ENCODE results near the gene EIF4A3. TPM values are rescaled to one million over a fixed set of nuclear protein-coding genes. Genes with fewer than 3 reads are reported as not detected.

EIF4A3 gene
- total RNA-seq, 1 experiment from 2014 or later = 155 TPM

GRCh38 chr17:80109066-80109660, 37.8 kb downstream of the EIF4A3 start:
- ChIA-PET POLR2A (ENCODE audit: low non-redundant PET) (no interaction called here), CTCF (no interaction called here)
- H3K27ac ChIP-seq (ENCODE audit: low read depth, low read length, poor library complexity, severe bottlenecking) = no peak overlapping the region
- no peak for TF ChIP-seq EZH2 (IDR thresholded peaks at IDR 0.05; ENCODE audit: borderline replicate concordance, low read depth, low read length, poor library complexity, severe bottlenecking)
- TF ChIP-seq CTCF (conservative IDR thresholded peaks at IDR 0.05; ENCODE audit: low read depth, low read length) = no peak
- intact Hi-C loops (cut with micrococcal nuclease; ENCODE audit: unreplicated experiment) = no loop called here
- H3K4me3 ChIP-seq (ENCODE audit: low read depth, low read length, poor library complexity, severe bottlenecking) = no peak overlapping the region
- H3K9me3 ChIP-seq (ENCODE audit: low read depth, low read length, poor library complexity, severe bottlenecking) = no peaks in the 10 kb centered on the region
- BruUV-seq (replicated peaks) = no TSS peak
- no peaks in the 10 kb centered on the region for H3K27me3 ChIP-seq (replicated peaks; ENCODE audit: insufficient read depth, low read depth, low read length, poor library complexity)
- DNase-seq (ENCODE audit: low spot score) = no peak
- peaks cover 10% of the 10 kb centered on the region for H3K4me1 ChIP-seq (ENCODE audit: insufficient read depth, low read length, poor library complexity, severe bottlenecking)
- no peaks in the 10 kb centered on the region for H3K36me3 ChIP-seq (ENCODE audit: insufficient read depth, low read length, poor library complexity, severe bottlenecking)

- intact Hi-C loops (cut with micrococcal nuclease; ENCODE audit: unreplicated experiment) = no loop called here
- CTCF ChIA-PET = no interaction called here
- Histone ChIP-seq H3K4me1 (ENCODE audit: insufficient read depth, low read length, poor library complexity, severe bottlenecking) (peaks cover 10% of the 10 kb centered on the region), H3K27ac (ENCODE audit: low read depth, low read length, poor library complexity, severe bottlenecking) (no peak overlapping the region), H3K27me3 (replicated peaks; ENCODE audit: insufficient read depth, low read depth, low read length, poor library complexity) (no peaks in the 10 kb centered on the region), H3K9me3 (ENCODE audit: low read depth, low read length, poor library complexity, severe bottlenecking) (no peaks in the 10 kb centered on the region), H3K36me3 (ENCODE audit: insufficient read depth, low read length, poor library complexity, severe bottlenecking) (no peaks in the 10 kb centered on the region), H3K4me3 (ENCODE audit: low read depth, low read length, poor library complexity, severe bottlenecking) (no peak overlapping the region)
- TF ChIP-seq EZH2 (IDR thresholded peaks at IDR 0.05; ENCODE audit: borderline replicate concordance, low read depth, low read length, poor library complexity, severe bottlenecking) (no peak), CTCF (conservative IDR thresholded peaks at IDR 0.05; ENCODE audit: low read depth, low read length) (no peak)
- BruUV-seq (replicated peaks) = no TSS peak
- POLR2A ChIA-PET (ENCODE audit: low non-redundant PET) = no interaction called here
- no peak for DNase-seq (ENCODE audit: low spot score)
Measured at GRCh38 chr17:80108036-80108971, 38.6 kb downstream of the EIF4A3 start.

DNA sequence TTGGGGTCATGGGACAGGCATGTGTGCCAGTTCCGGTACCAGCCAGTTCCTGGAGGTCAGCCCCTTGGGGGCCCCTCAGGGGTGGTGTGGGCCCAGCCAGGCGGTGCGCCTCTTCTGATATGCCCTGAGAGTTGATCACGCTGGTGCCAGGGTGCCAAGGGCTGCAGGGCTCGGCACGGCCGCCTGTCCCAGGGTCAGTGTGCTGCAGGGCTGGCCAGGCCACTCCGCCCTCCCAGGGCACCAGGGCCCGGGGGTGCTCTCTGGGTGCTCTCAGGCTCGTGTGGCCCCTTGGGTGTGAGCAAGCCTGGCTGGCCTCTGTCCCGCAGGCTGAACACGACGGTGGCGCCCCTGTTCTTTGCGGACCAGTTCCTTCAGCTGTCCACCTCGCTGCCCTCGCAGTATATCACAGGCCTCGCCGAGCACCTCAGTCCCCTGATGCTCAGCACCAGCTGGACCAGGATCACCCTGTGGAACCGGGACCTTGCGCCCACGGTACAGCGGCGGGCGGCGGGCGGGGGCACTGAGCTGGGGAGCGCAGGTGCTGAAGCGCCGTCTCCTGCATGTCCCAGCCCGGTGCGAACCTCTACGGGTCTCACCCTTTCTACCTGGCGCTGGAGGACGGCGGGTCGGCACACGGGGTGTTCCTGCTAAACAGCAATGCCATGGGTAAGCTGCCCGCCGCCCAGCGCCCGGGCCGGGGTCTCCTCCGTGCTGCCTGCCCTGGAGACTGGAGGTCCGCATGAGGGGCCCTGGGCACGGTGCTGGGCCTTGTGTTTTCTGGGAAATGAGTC, 39.5 kb downstream of the EIF4A3 start:
- POLR2A ChIA-PET (ENCODE audit: low non-redundant PET) = no interaction called here
- no peaks in the 10 kb centered on the region for H3K36me3 ChIP-seq (ENCODE audit: insufficient read depth, low read length, poor library complexity, severe bottlenecking)
- no peak overlapping the region for H3K27ac ChIP-seq (ENCODE audit: low read depth, low read length, poor library complexity, severe bottlenecking)
- H3K9me3 ChIP-seq (ENCODE audit: low read depth, low read length, poor library complexity, severe bottlenecking) = no peaks in the 10 kb centered on the region
- TF ChIP-seq EZH2 (IDR thresholded peaks at IDR 0.05; ENCODE audit: borderline replicate concordance, low read depth, low read length, poor library complexity, severe bottlenecking) (no peak), CTCF (conservative IDR thresholded peaks at IDR 0.05; ENCODE audit: low read depth, low read length) (no peak)
- H3K27me3 ChIP-seq (replicated peaks; ENCODE audit: insufficient read depth, low read depth, low read length, poor library complexity) = no peaks in the 10 kb centered on the region
- CTCF ChIA-PET = no interaction called here
- intact Hi-C loops (cut with micrococcal nuclease; ENCODE audit: unreplicated experiment) = no loop called here
- H3K4me3 ChIP-seq (ENCODE audit: low read depth, low read length, poor library complexity, severe bottlenecking) = no peak overlapping the region
- H3K4me1 ChIP-seq (ENCODE audit: insufficient read depth, low read length, poor library complexity, severe bottlenecking) = peaks cover 10% of the 10 kb centered on the region
- no peak for DNase-seq (ENCODE audit: low spot score)
- BruUV-seq (replicated peaks) = no TSS peak
